HG03095 (cell line): ENCODE data around the gene CITED2.
A peak's percentile ranks its signal among the peaks of the same experiment; 100 is the strongest.
"Not testable (repeated sequence)": the region's sequence is repeated elsewhere in the genome, so short reads cannot be mapped to it uniquely, and the experiment has no call there.

ENCODE experiments used
- ATAC-seq: cut with Tn5 transposase; IDR thresholded peaks from one replicate; pipeline ENCODE4 v1.9.1; 2021; ENCODE audit warnings: moderate library complexity; ENCODE audit not compliant: unreplicated experiment

The CITED2 gene

DNA sequence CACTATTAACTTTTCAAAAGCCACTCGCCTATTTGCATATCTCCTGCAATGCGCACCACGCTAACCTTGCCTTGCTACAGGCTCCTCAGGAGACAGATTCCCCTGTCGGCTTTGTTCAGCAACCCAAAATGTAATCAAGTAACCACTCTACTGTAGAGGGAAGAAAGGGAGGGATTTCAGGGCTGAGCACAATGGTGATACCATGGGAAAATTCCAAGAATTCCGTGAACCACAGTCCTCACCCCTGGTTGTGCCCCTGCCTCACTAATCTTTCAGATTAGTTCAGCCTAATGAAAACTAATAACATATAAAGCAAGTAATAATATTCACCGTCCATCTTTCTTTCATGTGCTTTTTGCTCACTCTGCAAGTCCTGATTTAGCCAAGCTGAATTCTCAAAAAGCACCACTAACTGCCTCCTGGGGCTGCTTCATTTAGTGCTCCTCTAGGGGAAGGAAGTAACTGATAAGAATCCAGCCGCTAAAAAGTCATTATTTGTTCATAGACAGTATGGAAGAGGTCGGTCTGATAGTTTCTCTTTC is 6.6 kb downstream of the CITED2 start:
- no peak for ATAC-seq

DNA sequence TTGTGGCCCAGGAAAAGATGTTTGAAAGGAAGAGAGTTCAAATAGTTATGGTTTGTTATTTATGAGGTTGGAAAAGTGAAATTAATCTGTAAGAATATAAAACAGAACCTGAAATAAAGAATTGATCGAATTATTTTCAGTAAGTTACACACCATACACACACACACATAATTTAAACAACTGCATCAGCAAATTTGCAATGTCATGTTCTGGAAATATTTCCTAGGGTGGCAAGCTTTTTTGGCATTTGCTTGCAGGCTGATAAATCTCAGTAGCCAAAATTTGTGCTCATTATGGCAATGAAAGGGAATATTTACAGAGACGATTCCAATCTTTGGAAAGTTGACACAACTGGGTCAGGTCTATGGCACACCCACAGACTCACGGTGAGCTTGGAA is 9.5 kb downstream of the CITED2 start:
- no peak for ATAC-seq

DNA sequence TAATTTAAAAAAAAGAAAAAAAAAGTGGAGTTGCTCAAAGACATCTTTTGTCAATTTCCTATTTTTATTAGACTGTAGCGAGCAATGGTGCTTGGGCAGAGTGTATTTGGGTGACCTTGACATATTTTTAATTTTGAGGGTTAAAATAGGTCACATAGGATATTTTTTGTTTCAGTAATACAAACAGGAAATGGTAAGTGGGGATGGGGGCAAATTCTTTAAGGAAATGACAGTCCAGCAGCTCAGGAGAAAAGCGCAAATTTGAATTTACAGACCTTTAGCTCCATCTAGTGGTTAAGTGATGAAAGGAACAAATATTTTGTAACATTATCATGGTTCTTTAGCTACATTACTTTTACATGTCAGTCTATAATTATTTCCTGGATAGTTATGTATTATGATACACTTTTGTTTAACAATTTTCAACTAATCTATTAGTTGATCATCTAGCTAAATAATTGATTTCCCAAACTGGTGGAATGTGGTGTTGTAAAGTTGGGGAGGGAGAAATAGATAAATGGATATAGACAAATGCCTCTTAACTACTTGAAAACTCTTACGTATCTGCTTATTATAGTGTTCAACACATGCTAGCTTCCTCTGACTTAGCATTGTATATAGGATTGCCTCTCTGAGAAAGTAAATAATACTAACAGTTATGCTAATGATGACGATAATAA is 10.0 kb downstream of the CITED2 start:
- no peak for ATAC-seq

DNA sequence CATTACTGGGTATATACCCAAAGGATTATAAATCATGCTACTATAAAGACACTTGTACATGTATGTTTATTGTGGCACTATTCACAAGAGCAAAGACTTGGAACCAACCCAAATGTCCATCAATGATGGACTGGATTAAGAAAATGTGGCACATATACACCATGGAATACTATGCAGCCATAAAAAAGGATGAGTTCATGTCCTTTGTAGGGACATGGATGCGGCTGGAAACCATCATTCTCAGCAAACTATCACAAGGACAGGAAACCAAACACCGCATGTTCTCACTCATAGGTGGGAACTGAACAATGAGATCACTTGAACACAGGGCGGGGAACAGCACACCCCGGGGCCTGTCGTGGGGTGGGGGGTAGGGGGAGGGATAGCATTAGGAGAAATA is 10.7 kb downstream of the CITED2 start:
- ATAC-seq = not testable (repeated sequence)

DNA sequence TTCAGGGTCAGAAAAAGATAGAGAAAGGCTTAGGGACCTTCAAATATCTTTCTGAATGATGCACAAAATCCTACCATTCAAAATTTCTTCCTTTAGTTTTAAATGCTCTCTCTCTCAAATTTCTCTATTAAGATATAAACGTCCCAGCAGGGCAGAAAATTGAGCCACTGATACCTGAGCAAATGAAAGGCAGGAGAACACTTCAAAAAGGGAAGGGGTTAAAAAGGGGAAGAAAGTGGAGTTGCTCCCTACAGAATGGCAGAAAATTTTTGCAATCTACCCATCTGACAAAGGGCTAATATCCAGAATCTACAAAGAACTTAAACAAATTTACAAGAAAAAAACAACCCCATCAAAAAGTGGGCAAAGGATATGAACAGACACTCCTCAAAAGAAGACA is 11.3 kb downstream of the CITED2 start:
- ATAC-seq = not testable (repeated sequence)

DNA sequence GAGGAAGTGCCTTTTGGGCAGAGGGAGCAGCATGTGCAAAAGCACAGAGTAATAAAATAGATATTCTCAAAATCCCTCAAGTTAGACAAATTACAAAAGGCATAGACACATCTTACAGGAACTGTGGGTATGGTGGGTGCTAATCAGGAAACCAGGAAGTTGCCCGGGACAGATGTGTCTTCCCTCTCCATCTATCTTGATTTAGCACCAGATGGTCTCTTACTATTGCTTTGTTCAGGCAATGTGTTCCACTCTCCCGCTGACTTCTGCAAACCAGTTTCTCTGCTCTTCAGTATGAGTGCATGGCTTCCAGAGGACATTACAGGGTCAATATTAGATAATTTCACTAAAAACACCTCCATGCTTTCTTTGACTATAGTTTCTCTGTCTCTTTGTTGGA is 13.2 kb downstream of the CITED2 start:
- ATAC-seq = no peak

DNA sequence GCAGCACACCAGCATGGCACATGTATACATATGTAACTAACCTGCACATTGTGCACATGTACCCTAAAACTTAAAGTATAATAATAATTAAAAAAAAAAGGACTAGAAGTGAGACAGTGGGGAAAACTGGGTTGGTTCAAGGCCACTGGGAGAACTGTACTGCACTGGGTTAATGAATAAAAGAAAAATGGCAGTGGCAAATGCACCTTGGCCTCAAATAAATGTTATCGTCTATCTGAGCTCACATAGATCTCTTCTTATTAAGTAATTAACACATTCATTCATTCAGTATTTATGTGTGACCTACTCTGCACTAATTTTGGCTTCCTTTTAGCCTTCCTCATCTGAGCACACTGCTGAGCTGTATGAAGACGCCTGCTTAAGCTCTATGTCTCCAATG is 17.5 kb downstream of the CITED2 start:
- no peak for ATAC-seq

DNA sequence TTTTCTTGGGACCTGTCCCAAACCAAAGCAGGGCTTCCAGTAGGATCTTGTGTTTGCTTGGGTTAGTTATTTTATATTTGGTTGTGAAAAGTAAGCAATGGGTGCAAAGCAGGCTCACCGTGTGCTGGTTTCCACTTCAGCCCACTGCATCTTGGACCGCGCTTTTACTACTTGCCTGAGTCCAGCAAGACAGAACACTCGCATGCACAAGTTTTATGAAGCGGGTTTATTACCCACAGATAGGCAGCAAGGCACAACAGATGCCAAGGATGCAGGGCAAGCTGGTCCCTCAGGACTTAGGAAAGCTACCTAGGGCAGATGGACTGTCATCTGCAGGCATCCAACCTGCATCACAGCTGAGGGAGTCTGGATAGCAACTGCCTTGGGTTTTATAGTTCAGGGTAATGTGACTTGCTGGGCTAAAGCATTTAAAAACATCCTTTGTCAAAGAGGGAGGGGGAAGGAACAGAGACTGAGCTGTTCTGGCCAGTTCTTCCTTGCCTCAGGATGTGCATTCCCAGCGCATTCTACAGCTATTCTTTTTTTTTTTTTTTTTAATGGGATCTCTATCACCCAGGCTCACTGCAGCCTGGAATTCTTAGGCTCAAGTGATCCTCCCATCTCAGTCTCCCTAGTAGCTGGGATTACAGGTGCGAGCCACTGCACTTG is 18.5 kb downstream of the CITED2 start:
- ATAC-seq = no peak

DNA sequence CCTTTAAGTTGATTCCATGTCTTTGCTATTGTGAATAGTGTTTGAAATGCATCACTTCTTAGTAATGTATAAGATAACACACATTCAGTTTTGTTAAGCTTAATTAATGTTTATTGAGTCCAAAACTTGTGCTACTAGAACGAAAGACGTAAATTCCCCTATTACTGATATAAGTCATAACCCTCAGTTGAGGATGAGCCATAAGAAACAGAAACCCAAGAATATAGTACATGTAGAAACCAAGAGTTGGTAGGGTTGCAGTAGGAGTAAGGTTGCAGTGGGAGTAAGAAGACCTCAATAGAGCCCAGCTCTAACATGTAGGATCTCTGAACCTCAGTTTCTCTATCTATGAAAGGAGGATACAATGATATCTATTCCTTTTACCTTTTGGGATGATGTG is 19.3 kb downstream of the CITED2 start:
- peak; percentile 86 for ATAC-seq

DNA sequence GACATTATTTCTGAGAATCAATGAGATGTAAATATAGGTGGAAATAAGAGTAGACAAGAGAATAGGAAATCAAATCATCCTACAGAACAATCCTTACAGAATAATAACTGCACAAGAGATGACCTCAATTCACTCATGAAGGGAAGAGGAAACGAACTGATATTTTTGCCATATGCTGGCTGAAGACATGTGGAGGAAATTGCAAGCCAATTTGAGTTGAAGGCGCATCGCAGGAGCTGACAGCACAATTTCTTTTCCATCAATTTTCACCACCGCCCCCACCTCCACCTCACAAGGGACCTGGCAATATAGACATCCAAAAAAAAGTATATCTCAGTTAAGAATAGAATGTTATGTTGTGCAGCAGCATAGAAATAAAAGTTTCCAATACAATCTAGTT is 20.3 kb downstream of the CITED2 start:
- ATAC-seq = no peak

DNA sequence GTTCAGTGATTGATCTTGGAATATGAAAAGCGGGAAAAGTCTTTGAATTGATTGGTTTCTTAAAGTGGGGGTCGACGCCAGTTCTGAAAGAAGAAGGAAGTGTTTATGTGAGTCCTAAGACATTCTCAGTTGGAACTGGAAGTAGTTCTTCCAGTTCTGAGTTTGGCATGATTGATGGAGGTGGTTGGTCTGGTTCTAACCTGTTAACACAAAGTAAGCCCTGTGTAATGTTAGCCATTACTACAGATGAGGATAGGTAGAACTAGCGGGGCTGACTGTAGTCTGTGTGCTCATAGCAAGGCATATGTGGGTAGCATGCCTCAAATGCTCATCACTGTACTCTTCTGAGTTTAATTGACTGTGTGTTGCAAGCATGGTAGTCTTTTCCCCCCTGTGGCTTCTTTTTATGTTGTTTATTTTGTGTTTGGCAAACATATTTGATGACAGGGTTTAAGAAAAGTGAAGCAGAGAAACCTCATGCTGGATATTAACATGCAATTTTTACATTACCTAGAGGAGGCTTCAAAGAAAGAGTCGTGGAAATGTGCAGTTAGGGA is 24.9 kb downstream of the CITED2 start:
- ATAC-seq = no peak

DNA sequence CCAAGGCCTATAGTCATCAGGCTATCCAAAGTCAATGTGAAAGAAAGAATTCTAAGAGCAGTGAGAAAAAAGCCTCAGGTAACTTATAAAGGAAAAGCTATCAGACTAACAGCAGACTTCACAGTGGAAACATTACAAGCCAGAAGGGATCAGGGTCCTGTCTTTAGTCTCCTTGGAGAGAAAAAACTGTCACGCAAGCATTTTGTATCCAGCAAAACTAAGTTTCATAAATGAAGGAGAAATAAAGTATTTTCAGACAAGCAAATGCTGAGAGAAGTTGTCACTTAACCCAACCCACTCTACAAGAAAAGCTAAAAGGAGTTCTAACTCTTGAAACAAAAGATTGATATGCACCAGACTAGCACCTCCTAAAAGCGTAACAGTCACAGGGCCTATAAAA is 28.1 kb downstream of the CITED2 start:
- no peak for ATAC-seq

DNA sequence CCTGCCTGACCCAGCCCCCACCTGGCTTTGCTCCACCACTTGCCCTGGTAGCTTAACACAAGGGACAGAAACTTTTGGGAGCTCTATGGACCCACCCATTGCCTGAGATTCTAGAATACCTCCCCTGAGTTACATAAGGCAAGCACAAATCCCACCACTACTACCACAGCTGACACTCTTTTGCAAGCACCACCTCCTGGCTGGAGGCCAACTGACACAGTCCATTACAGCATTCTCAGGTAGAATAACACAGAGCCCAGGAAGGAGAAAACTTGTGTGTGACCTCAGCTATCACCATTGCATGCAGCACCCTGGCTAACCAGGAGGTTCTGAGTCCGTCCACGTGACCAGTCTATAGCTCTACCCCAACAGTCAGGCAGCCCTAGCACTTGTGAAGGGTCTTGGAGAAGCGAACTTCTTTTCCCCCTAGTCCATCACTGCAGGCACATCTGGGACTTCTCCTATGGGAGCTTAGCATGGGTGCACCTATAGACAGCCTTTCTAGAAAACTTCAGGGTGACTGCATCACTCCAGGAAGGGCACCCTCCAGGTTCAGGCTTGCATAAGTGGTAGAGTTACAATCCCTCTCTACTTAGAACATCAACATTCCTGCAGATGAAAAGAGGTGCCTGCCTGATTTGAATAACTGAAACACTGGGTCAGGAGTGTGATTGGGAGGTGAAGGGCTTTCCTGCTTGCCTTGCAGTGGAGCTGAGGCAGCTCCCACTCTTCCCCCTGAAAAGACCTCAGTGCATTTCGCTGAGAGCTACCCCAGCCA is 30.1 kb downstream of the CITED2 start:
- ATAC-seq = no peak

DNA sequence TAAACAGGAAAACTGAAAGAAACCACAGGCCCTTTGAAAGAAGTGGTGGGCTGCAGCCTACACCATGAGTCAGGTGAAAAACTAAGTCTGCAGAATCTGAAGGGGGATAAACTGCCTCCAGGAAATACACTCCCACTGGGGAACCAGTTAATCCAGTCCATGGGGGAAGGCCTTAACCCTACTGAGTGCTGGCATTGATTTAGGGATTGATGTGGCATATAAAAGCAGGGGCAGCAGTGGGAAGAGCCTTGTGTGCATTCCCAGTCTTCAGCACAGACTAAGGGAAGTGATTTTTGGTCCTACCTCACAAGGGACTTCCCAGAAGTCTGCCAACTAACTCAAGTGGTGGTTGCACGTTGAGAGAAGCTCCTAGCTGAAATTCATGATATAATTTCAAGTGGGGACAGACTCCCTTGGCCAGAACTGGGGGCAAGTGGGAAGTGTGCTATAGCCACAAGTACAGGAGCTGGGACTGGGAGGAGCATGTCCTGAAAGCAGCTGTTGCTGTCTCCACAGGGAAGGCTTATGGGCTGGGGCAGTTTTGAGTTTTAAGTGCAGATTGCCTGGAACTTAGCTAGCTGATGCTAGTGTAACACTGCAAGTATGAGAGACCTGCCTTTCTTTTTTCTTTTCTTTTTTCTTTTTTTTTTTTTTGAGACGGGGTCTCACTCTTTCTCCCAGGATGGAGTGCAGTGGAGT is 31.2 kb downstream of the CITED2 start:
- no peak for ATAC-seq

DNA sequence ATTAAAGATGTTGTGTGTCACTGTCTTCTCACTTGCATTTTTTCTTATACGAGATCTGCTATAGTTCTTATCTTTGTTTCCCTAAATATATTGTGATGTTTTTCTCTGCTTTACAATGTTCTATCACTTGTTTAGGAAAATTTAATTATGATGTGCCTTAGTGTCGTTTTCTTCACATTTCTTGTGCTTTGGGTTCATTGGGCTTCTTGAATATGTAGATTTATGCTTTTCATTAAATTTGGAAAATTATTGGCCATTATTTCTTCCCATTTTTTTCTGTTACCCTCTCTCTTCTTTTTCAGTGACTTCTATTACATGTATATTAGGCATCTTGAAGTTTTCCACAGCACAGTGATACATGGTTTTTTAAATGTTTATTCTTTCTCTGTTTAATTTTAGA is 33.4 kb downstream of the CITED2 start:
- ATAC-seq = no peak

DNA sequence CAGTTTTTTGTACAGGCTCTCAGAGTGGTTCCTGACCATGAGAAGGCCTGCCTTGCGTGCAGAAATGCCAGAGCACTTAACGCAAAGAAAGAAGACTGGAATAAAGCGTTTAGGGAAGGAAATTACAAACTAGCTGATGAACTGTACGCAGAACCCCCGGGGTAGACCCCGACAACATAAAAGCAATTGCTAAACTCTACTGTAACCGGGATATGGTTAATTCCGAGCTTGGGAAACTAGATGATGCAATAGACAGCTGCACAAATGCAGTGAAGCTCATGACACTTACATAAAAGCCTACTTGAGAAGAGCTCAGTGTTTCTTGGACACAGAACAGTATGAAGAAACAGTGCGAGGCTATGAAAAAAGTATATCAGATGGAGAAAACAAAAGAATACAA is 35.7 kb downstream of the CITED2 start:
- no peak for ATAC-seq

DNA sequence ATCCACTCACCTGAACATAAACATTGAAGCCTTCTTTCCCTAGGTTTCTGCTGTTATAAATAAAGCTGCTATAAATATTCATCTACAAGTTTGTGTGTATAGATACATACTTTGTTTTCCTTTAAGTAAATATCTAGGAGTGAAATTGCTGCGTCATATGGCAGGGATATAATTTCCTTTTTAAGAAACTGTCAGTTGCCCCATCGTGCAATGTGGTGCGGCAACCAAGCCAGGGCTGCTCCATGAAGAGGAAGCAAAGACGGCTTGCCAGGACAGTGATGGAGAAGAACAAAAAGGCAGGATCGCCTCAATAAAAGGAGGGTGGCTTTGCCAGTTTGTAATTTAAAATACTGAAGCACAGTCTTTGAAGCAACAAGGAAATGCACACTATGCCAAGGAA is 36.6 kb downstream of the CITED2 start:
- ATAC-seq = no peak

DNA sequence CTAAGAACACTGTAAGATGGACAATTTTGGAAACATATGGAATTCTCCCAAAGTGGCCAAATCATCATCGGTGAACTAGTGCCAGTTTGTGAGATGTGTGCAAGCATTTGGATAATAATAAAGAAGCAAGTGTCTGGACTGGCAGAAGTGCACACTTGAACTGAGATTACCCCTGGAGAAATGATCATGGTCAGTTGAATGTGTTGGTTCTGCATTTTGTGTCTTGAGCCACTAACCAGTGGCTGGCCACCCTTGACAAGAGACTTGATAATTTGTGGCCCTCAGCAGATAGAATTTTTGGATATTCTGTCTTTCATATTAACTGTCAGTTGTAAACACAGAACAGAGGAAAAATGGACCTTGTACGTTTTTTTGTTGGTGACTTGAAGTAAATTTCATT is 37.4 kb downstream of the CITED2 start:
- ATAC-seq = no peak

DNA sequence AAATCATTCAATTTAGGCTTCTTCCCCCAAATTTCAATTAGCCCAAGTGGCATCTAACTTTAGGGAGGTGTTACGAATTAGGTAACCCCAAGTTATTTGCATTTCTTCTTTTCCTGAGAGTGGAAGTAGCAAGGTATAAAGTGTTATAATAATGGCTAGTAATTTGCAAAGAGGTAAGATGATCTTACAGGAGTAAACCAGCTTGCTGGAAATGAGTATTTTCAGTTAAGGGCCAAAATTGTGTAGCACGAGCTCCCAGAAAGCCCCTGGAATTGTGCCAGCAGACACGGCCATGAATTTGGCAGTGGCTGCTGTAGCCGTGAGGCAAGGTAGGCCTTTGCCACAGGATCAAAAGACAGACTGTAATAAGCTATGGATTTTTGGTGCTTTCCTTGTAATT is 38.0 kb downstream of the CITED2 start:
- no peak for ATAC-seq

DNA sequence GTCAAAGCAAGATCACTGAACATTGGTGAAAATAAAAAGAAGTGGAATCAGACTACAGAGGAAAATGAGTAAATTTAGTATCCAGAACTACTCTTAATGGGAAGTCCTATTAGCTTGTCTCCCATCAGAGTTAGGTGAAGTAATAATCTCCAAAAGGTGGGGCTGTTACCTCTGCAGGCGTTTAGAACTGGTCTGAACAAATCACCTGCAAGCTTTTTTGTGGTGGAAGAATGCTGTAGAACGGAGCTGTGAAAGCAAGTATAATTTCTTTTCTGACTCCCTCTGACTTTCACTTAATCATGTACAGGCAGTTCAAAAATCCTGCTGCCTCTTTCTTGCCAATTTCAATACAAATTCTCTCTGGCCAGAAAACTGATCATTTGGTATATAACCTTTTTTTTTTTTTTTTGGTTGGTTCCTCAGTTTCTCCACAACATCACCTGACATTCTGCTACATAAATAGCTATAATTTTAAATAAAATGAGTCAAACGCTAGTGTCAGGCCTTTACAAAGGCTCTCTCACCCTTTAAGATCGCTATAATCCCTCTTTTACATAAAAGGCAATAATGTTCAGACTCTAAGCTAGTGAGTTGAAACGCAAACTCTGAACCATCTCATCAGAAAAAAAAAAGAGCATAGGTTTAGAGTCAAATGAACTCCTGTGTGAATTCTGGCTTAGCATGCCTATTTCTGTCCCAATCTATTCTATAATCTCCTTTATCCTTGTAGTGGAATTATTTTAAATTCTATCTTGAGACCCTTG is 38.8 kb downstream of the CITED2 start:
- ATAC-seq = no peak
